ENCODE data around the gene NFKBIE.

- no peak for TF ChIP-seq MAX (IDR thresholded peaks at IDR 0.05)
- no peak for TF ChIP-seq CTCF (IDR thresholded peaks at IDR 0.05; ENCODE audit: low read depth, low read length, missing input control)
- no peak for TF ChIP-seq FOXA1 (IDR thresholded peaks at IDR 0.05)
- no peak for TF ChIP-seq REST (IDR thresholded peaks at IDR 0.05)
Observed at GRCh38 chr6:44257753-44258324, 7.5 kb downstream of the NFKBIE start.

Data from liver (tissue), 2 donors.